IMR-90 (cell line): ENCODE measurements around the gene C17orf78. TPM values are rescaled to one million over a fixed set of nuclear protein-coding genes. Genes with fewer than 3 reads are reported as not detected.

Experiments used
- ATAC-seq: fragments of 200-7000 bp; cut with Tn5 transposase; 2 replicates; pipeline ENCODE4 v1.9.1; 2020; ENCODE audit warnings: low read depth, mild to moderate bottlenecking, moderate library complexity
- Bru-seq: library from RNA; stranded (reverse); fragments of 400-500 nt; gene quantifications from one replicate; lab custom pipeline; 2021; lab: Mats Ljungman, UMichigan
- BruChase-seq, 2 experiments: library from RNA; stranded (reverse); fragments of 400-500 nt; gene quantifications; one replicate each; lab custom pipeline; 2021; lab: Mats Ljungman, UMichigan
- BruUV-seq: library from RNA; stranded (reverse); fragments of 400-500 nt; replicated peaks from 2 replicates; lab custom pipeline; 2021; lab: Mats Ljungman, UMichigan
- CTCF ChIA-PET: fragments of 300-600 bp; formaldehyde crosslinking; extraction: SDS; loops from one replicate; lab custom pipeline; 2021; ENCODE audit warnings: antibody characterized with exemption; lab: Yijun Ruan, JAX
- POLR2A ChIA-PET: fragments of 300-600 bp; sonication (Branson Sonifier 250); formaldehyde crosslinking; loops from one replicate; lab custom pipeline; 2022; ENCODE audit warnings: antibody characterized with exemption; ENCODE audit not compliant: unreplicated experiment; lab: Charles Lee
- DNase-seq: peaks from one replicate; pipeline ENCODE4 v3.0.0; 2013
- H2AFZ ChIP-seq: replicated peaks from 2 replicates; pipeline ENCODE3; 2013; ENCODE audit warnings: low read length, mild to moderate bottlenecking; ENCODE audit not compliant: poor library complexity
- H2AK5ac ChIP-seq: 2 replicates; pipeline ENCODE4 v1.6.1; 2013; ENCODE audit warnings: low read depth, low read length, inconsistent platforms
- H2AK9ac ChIP-seq: replicated peaks from 2 replicates; pipeline ENCODE3; 2013; ENCODE audit warnings: mild to moderate bottlenecking, low read depth, low read length, moderate library complexity; ENCODE audit not compliant: poor library complexity
- H2BK120ac ChIP-seq: 2 replicates; pipeline ENCODE4 v1.6.1; 2013; ENCODE audit warnings: low read depth, low read length, inconsistent platforms
- H2BK15ac ChIP-seq: 3 replicates; pipeline ENCODE4 v1.6.1; 2013; ENCODE audit warnings: low read depth, low read length, inconsistent platforms
- H2BK20ac ChIP-seq: 2 replicates; pipeline ENCODE4 v1.6.1; 2013; ENCODE audit warnings: low read depth, mild to moderate bottlenecking, inconsistent platforms, low read length, moderate library complexity
- H2BK5ac ChIP-seq: 2 replicates; pipeline ENCODE4 v1.6.1; 2013; ENCODE audit warnings: mild to moderate bottlenecking, low read depth, low read length, inconsistent platforms; ENCODE audit not compliant: poor library complexity, severe bottlenecking
- H3K14ac ChIP-seq: replicated peaks from 2 replicates; pipeline ENCODE4 v1.6.1; 2013; ENCODE audit warnings: low read depth, low read length, inconsistent platforms
- H3K18ac ChIP-seq: 2 replicates; pipeline ENCODE4 v1.6.1; 2013; ENCODE audit warnings: low read depth, low read length, control low read depth
- H3K23ac ChIP-seq: 2 replicates; pipeline ENCODE4 v1.6.1; 2013; ENCODE audit warnings: low read depth, low read length, inconsistent platforms
- H3K27ac ChIP-seq: 2 replicates; pipeline ENCODE4 v1.5.1; 2013; ENCODE audit warnings: mild to moderate bottlenecking, control low read depth, low read length; ENCODE audit not compliant: insufficient read depth
- H3K27me3 ChIP-seq: 2 replicates; pipeline ENCODE4 v1.6.1; 2013; ENCODE audit warnings: low read length; ENCODE audit not compliant: control insufficient read depth, insufficient read depth
- H3K36me3 ChIP-seq: 2 replicates; pipeline ENCODE4 v1.6.1; 2013; ENCODE audit warnings: low read length, mixed read lengths; ENCODE audit not compliant: control insufficient read depth, insufficient read depth
- H3K4ac ChIP-seq: 2 replicates; pipeline ENCODE4 v1.6.1; 2013; ENCODE audit warnings: low read depth, low read length, inconsistent platforms
- H3K4me1 ChIP-seq: 2 replicates; pipeline ENCODE4 v1.6.1; 2013; ENCODE audit warnings: low read length, mixed read lengths; ENCODE audit not compliant: control insufficient read depth, insufficient read depth
- H3K4me2 ChIP-seq: 2 replicates; pipeline ENCODE4 v1.6.1; 2013; ENCODE audit warnings: low read depth, mild to moderate bottlenecking, control low read depth, low read length, moderate library complexity
- H3K4me3 ChIP-seq: 2 replicates; pipeline ENCODE4 v1.5.1; 2013; ENCODE audit warnings: low read depth, mild to moderate bottlenecking, control low read depth, low read length, moderate library complexity; ENCODE audit not compliant: insufficient read depth
- H3K56ac ChIP-seq: 2 replicates; pipeline ENCODE4 v1.6.1; 2013; ENCODE audit warnings: low read length, inconsistent platforms; ENCODE audit not compliant: insufficient read depth; ENCODE audit errors: extremely low read depth
- H3K79me1 ChIP-seq, 2 experiments: 2 replicates each; pipeline ENCODE4 v1.6.1; 2013; ENCODE audit warnings: low read length in 2 of 2, inconsistent platforms in 1 of 2, low read depth in 1 of 2
- H3K9ac ChIP-seq: 2 replicates; pipeline ENCODE4 v1.6.1; 2013; ENCODE audit warnings: low read depth, low read length, control low read depth
- H3K9me1 ChIP-seq: 2 replicates; pipeline ENCODE4 v1.6.1; 2013; ENCODE audit warnings: low read length, inconsistent platforms; ENCODE audit not compliant: insufficient read depth
- H3K9me3 ChIP-seq: 2 replicates; pipeline ENCODE4 v1.6.1; 2013; ENCODE audit warnings: low read length; ENCODE audit not compliant: control insufficient read depth, insufficient read depth
- H4K20me1 ChIP-seq: 2 replicates; pipeline ENCODE4 v1.6.1; 2013; ENCODE audit warnings: low read length, inconsistent platforms; ENCODE audit not compliant: insufficient read depth
- H4K5ac ChIP-seq: 2 replicates; pipeline ENCODE4 v1.6.1; 2013; ENCODE audit warnings: mild to moderate bottlenecking, low read depth, low read length, control low read depth
- H4K8ac ChIP-seq, 2 experiments: 2 replicates each; pipeline ENCODE4 v1.6.1; 2013; ENCODE audit warnings: low read depth in 2 of 2, low read length in 2 of 2, control low read depth in 1 of 2, inconsistent platforms in 1 of 2
- H4K91ac ChIP-seq: 2 replicates; pipeline ENCODE4 v1.6.1; 2013; ENCODE audit warnings: low read depth, low read length, inconsistent platforms; ENCODE audit not compliant: insufficient read depth
- BHLHE40 ChIP-seq: fragments of 150-350 bp; IDR thresholded peaks from 2 replicates; pipeline ENCODE4 v1.6.1; 2016; ENCODE audit warnings: mild to moderate bottlenecking, low read depth, low read length
- CEBPB ChIP-seq: IDR thresholded peaks from 2 replicates; pipeline ENCODE4 v1.6.1; 2012; ENCODE audit warnings: low read depth, low read length, improper control_type of control experiment
- CHD1 ChIP-seq: IDR thresholded peaks from 2 replicates; pipeline ENCODE4 v1.6.1; 2012; ENCODE audit warnings: low read depth, low read length, improper control_type of control experiment
- CTCF ChIP-seq: conservative IDR thresholded peaks from 2 replicates; pipeline ENCODE4 v1.5.1; 2012; ENCODE audit warnings: mild to moderate bottlenecking, low read depth, low read length, improper control_type of control experiment
- ELK1 ChIP-seq: fragments of 150-350 bp; IDR thresholded peaks from 2 replicates; pipeline ENCODE4 v1.6.1; 2016; ENCODE audit warnings: low read depth, mild to moderate bottlenecking, low read length, moderate library complexity, borderline replicate concordance
- FOS ChIP-seq: fragments of 150-350 bp; IDR thresholded peaks from 2 replicates; pipeline ENCODE4 v1.6.1; 2016; ENCODE audit warnings: low read depth, low read length
- MAFK ChIP-seq: IDR thresholded peaks from 2 replicates; pipeline ENCODE4 v1.6.1; 2012; ENCODE audit warnings: low read depth, low read length, improper control_type of control experiment
- MAZ ChIP-seq: IDR thresholded peaks from 2 replicates; pipeline ENCODE4 v1.6.1; 2012; ENCODE audit warnings: low read depth, mild to moderate bottlenecking, low read length, improper control_type of control experiment, moderate library complexity, borderline replicate concordance
- MXI1 ChIP-seq: IDR thresholded peaks from 2 replicates; pipeline ENCODE4 v1.6.1; 2012; ENCODE audit warnings: low read depth, mild to moderate bottlenecking, low read length, moderate library complexity, borderline replicate concordance
- NFE2L2 ChIP-seq: fragments of 150-350 bp; IDR thresholded peaks from 2 replicates; pipeline ENCODE4 v1.6.1; 2016; ENCODE audit warnings: low read depth, mild to moderate bottlenecking, low read length
- POLR2A ChIP-seq: IDR thresholded peaks from 2 replicates; pipeline ENCODE4 v1.6.1; 2012; ENCODE audit warnings: mild to moderate bottlenecking, low read depth, low read length
- RAD21 ChIP-seq: IDR thresholded peaks from 2 replicates; pipeline ENCODE4 v1.6.1; 2012; ENCODE audit warnings: low read length, improper control_type of control experiment
- RCOR1 ChIP-seq: IDR thresholded peaks from 2 replicates; pipeline ENCODE4 v1.6.1; 2012; ENCODE audit warnings: mild to moderate bottlenecking, low read length, improper control_type of control experiment; ENCODE audit not compliant: insufficient replicate concordance
- RFX5 ChIP-seq: IDR thresholded peaks from 2 replicates; pipeline ENCODE4 v1.8.0; 2012; ENCODE audit warnings: low read depth, mild to moderate bottlenecking, low read length, moderate library complexity
- SMC3 ChIP-seq: fragments of 150-350 bp; IDR thresholded peaks from 2 replicates; pipeline ENCODE4 v1.6.1; 2016; ENCODE audit warnings: low read depth, mild to moderate bottlenecking, antibody characterized with exemption, low read length, moderate library complexity
- WGBS, 2 experiments: methylation state at CpG; one replicate each; pipeline versions ENCODE4 v1.1.5 to v1.1.7; 2013; ENCODE audit warnings: missing lambda C conversion rate in 2 of 2; ENCODE audit not compliant: insufficient read length in 1 of 2; ENCODE audit errors: extremely low coverage in 2 of 2; 5-methylcytosine and 5-hydroxymethylcytosine counted together
- dilution Hi-C: fragments of 300-500 bp; cut with HindIII; formaldehyde crosslinking; loops from one replicate; pipeline ENCODE4 v1.14.3; 2018; ENCODE audit warnings: low sequenced_read_pairs; ENCODE audit not compliant: unreplicated experiment
- in situ Hi-C: fragments of 300-500 bp; cut with MboI; formaldehyde crosslinking; loops from 3 replicates; pipeline ENCODE4 v1.14.3; 2019; ENCODE audit warnings: low sequenced_read_pairs, inconsistent platforms, mixed read lengths
- intact Hi-C: fragments of 100-400 bp; cut with micrococcal nuclease; formaldehyde crosslinking; loops from 2 replicates; pipeline ENCODE4 v1.10.0; 2022
- long read RNA-seq: library from polyadenylated mRNA; unstranded; transcript quantifications from one replicate; pipeline ENCODE4 v2.0.0, GENCODE V29; 2021; ENCODE audit not compliant: unreplicated experiment
- polyA plus RNA-seq, 3 experiments: library from polyadenylated mRNA; depleted of rRNA; stranded (reverse); fragments of >200 nt; gene quantifications; 2 replicates each; pipeline ENCODE4 v1.2.3, GENCODE V29; 2012; ENCODE audit warnings: low replicate concordance in 1 of 3
- total RNA-seq: library from RNA; depleted of rRNA; stranded (reverse); fragments of >200 nt; gene quantifications from 2 replicates; pipeline ENCODE4 v1.2.3, GENCODE V29; 2012; rRNA removed

C17orf78 gene
- total RNA-seq (not detected in 2 replicates), polyA plus RNA-seq (2012; rRNA removed) (not detected in 2 replicates), Bru-seq, nascent RNA (not detected), BruChase-seq, experiment 1, labeled RNA remaining after a 6-hour chase (not detected), BruChase-seq, experiment 2, labeled RNA remaining after a 2-hour chase (not detected)
- not detected in 2 replicates for polyA plus RNA-seq (2012; cell fraction: cytosol; rRNA removed)
- not detected in 2 replicates for polyA plus RNA-seq (2012; cell fraction: nucleus; rRNA removed; ENCODE audit: low replicate concordance)
- long read RNA-seq, partial matches to known transcripts, result 0 of 2 reads
- long read RNA-seq, other reads (novel, unspliced or antisense), result 2 of 2 reads

- Histone ChIP-seq H2BK120ac (no peak within 1 kb of the TSS), H3K9me1 (no peaks in the 10 kb centered on the region), H4K91ac (no peak within 1 kb of the TSS), H2BK15ac (no peak within 1 kb of the TSS), H2BK20ac (no peak within 1 kb of the TSS), H3K9ac (no peak within 1 kb of the TSS), H2BK5ac (no peak within 1 kb of the TSS), H4K8ac (no peak within 1 kb of the TSS), H3K36me3 (no peaks in the 10 kb centered on the region), H2AFZ (no peak within 1 kb of the TSS), H3K4me1 (no peaks in the 10 kb centered on the region), H3K23ac (no peak within 1 kb of the TSS), H3K4ac (no peak within 1 kb of the TSS), H4K5ac (no peak within 1 kb of the TSS), H3K56ac (no peak within 1 kb of the TSS), H3K4me2 (no peak within 1 kb of the TSS), H3K27ac (no peak within 1 kb of the TSS), H4K20me1 (no peaks in the 10 kb centered on the region), H3K9me3 (no peaks in the 10 kb centered on the region), H2AK9ac (no peak within 1 kb of the TSS), H3K79me1 (peaks cover 2 to 3% of the 10 kb centered on the region in 2 experiments; a peak in 1 of 4 replicates), H3K4me3 (no peak within 1 kb of the TSS), H3K14ac (no peak within 1 kb of the TSS), H3K27me3 (no peaks in the 10 kb centered on the region), H2AK5ac (no peak within 1 kb of the TSS; the same call in 1 of the 2 replicates), H3K18ac (no peak within 1 kb of the TSS)
- ATAC-seq (no peak), DNase-seq (no peak)
- no TSS peak for BruUV-seq
- intact Hi-C loops, result loop anchor here (10.0 kb wide), 1 partner anchor 229 kb away; the partner anchor contains the start of gene SYNRG
- in situ Hi-C loops, result loop anchor here (10.0 kb wide), 1 partner anchor 771 kb away; the partner anchor contains the start of gene MRM1
- no CpG with 5 or more reads among the region's 7 CpGs for WGBS, 2 experiments
- POLR2A ChIA-PET, result no interaction called here
- CTCF ChIA-PET, result interaction anchor here (3.4 kb wide), 1 partner anchor 22 kb away, joined by 19 read pairs; no protein-coding TSS in a partner anchor
- dilution Hi-C loops, result no loop called here
- no peak for TF ChIP-seq FOS
- no peak for TF ChIP-seq ELK1
- TF ChIP-seq CTCF, result no peak
- no peak for TF ChIP-seq SMC3
- TF ChIP-seq CEBPB, result no peak
- no peak for TF ChIP-seq RFX5
- no peak for TF ChIP-seq MXI1
- TF ChIP-seq RCOR1, result no peak
- TF ChIP-seq MAFK, result no peak
- TF ChIP-seq BHLHE40, result no peak
- TF ChIP-seq NFE2L2, result no peak
- no peak for TF ChIP-seq MAZ
- TF ChIP-seq RAD21, result no peak
- no peak for TF ChIP-seq CHD1
- TF ChIP-seq POLR2A, result no peak
Observed at GRCh38 chr17:37375706-37376105, at the start of gene C17orf78. Gene C17orf78 (plus strand): TSS chr17:37375985. CDS start chr17:37376093, 108 bp downstream.
